MM.1S (cell line): ENCODE measurements around the gene DHRS7B.

Experiments
- CTCF ChIP-seq: fragments of 300-600 bp; sonication (generic); IDR thresholded peaks from 2 replicates; pipeline ENCODE4 v1.5.1; 2016; ENCODE audit warnings: antibody characterized with exemption, low read length, mixed read lengths
- EZH2phosphoT487 ChIP-seq: fragments of 300-600 bp; sonication (generic); IDR thresholded peaks from 2 replicates; pipeline ENCODE4 v1.6.1; 2018; ENCODE audit warnings: antibody characterized with exemption, low read length

GRCh38 chr17:21218831-21219380 lies 92.1 kb downstream of the DHRS7B start:
- TF ChIP-seq CTCF = no peak
- no peak for TF ChIP-seq EZH2phosphoT487
